Putamen (tissue), 1 donor: ENCODE measurements around the gene CDR2L.
"Not testable (repeated sequence)": the region's sequence is repeated elsewhere in the genome, so short reads cannot be mapped to it uniquely, and the experiment has no call there.

Experiments
- DNase-seq: peaks from one replicate; pipeline ENCODE4 v3.0.0-alpha.2; 2016; ENCODE audit warnings: low spot score

CDR2L gene

GRCh38 chr17:75044716-75045115 lies 57.3 kb downstream of the CDR2L start:
- no peak for DNase-seq

GRCh38 chr17:75045946-75046406 lies 58.5 kb downstream of the CDR2L start:
- not testable (repeated sequence) for DNase-seq

- DNase-seq: peak; percentile 97
These were observed 59.2 kb downstream of the CDR2L start, which contains the start of the genes ATP5PD and KCTD2 for GRCh38 chr17:75046407-75047289. TSS of gene ATP5PD (minus strand) at chr17:75046969. CDS start at chr17:75042650, 4,319 bp downstream. TSS of gene KCTD2 (plus strand) at chr17:75047225. CDS start at chr17:75047251, 26 bp downstream.

GRCh38 chr17:75047398-75048098 lies 60.1 kb downstream of the CDR2L start:
- DNase-seq: no peak

DNA sequence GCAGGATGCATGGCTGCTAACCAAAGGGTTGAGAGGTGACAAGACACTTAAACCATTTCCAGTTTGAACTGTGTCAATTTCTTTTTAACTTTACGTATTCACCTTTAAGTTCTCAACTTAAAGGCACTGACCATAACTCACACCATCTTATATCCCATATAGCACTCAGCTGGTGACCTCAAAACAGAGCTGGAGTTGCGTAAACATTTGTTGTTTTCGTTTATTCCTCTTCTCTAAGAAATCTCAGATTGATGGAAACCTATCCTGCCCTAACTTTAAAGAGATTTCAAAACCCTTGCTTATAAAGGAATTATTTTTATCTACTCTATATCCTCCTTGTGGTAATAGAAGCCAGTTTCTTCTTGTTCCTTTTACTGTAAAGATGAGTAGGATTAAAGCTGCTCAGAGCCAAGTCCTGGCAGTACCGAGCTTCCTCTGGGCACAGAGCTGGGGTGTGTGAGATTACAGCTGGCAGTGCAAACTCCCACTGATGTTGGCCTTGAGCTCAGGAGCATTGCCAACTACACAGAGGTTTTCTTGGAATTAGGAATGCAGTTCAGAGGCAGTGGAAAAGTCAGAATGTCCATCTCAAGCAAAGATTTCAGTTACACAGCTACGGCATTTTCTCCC lies 60.9 kb downstream of the CDR2L start:
- peak; percentile 47 for DNase-seq

GRCh38 chr17:75049057-75049456 lies 61.6 kb downstream of the CDR2L start:
- no peak for DNase-seq

DNA sequence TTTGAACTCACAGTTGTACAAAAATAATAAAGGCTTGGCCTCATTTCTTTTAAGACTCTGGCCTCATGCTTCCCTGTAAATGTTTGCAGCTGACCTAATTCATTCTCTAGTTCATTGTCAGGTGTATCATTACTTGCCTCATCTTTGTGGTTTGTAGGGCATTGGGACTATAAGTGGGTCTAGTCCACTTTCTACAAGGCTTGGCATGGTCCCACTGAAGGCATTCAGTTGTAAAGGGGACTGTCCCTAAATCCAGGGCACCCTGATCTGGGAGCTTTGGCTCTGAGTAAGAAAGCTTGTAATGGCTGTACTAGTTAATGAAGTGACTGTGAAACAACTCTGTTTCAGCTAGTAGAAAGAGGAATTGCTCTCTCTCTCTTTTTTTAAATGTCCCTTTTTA lies 62.3 kb downstream of the CDR2L start:
- no peak for DNase-seq

DNA sequence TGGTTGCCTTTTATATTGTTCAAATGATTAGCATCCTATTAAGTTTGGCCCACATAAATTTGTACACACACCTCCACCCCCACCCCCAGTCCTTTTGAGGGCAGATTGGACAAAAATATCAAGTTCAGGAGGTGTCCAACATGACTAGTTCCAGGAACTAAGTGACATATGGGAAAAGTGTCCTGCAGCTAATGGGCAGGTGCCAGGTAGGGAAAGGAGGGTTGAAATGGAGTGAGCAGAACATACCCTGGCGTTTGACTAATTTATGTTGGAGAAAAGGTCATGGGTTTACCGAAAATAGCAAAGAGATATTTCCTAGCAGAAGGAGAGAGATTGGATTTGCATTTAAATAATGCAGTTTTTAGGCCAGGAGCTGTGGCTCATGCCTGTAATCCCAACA lies 64.5 kb downstream of the CDR2L start:
- DNase-seq: no peak
